ENCODE data around the gene ADAMTSL5. TPM values are rescaled to one million over a fixed set of nuclear protein-coding genes. Genes with fewer than 3 reads are reported as not detected.

ADAMTSL5 gene
- total RNA-seq, 4 donors from 2014 or later: 5.0 to 31.5 (median 25.2) TPM

GRCh38 chr19:1526066-1526778 is 13.4 kb upstream of the ADAMTSL5 start:
- H3K9me3 ChIP-seq: no peaks in the 10 kb centered on the region
- TF ChIP-seq POLR2A (IDR thresholded peaks at IDR 0.05): no peak
- TF ChIP-seq, protein P1, sequence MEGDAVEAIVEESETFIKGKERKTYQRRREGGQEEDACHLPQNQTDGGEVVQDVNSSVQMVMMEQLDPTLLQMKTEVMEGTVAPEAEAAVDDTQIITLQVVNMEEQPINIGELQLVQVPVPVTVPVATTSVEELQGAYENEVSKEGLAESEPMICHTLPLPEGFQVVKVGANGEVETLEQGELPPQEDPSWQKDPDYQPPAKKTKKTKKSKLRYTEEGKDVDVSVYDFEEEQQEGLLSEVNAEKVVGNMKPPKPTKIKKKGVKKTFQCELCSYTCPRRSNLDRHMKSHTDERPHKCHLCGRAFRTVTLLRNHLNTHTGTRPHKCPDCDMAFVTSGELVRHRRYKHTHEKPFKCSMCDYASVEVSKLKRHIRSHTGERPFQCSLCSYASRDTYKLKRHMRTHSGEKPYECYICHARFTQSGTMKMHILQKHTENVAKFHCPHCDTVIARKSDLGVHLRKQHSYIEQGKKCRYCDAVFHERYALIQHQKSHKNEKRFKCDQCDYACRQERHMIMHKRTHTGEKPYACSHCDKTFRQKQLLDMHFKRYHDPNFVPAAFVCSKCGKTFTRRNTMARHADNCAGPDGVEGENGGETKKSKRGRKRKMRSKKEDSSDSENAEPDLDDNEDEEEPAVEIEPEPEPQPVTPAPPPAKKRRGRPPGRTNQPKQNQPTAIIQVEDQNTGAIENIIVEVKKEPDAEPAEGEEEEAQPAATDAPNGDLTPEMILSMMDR (IDR thresholded peaks at IDR 0.05): no peak
- no peak for DNase-seq

GRCh38 chr19:1525343-1525742 is 12.5 kb upstream of the ADAMTSL5 start:
- no peak for DNase-seq
- Histone ChIP-seq H3K27me3 (peaks cover 0 to 28% of the 10 kb centered on the region in 2 donors), H3K27ac (no peak overlapping the region), H3K9me3 (no peaks in the 10 kb centered on the region), H3K4me1 (peaks cover 0 to 7% (median 3%) of the 10 kb centered on the region in 4 donors), H3K36me3 (no peaks in the 10 kb centered on the region), H3K4me3 (no peak overlapping the region)
- TF ChIP-seq, protein P1 (IDR thresholded peaks at IDR 0.05): no peak
- no peak for TF ChIP-seq POLR2A (IDR thresholded peaks at IDR 0.05)

More at GRCh38 chr19:1526066-1526778, 13.4 kb upstream of the ADAMTSL5 start:
- Histone ChIP-seq H3K4me3 (no peak overlapping the region), H3K27me3 (peaks cover 0 to 28% of the 10 kb centered on the region in 2 donors), H3K36me3 (no peaks in the 10 kb centered on the region), H3K4me1 (peaks cover 0 to 7% (median 3%) of the 10 kb centered on the region in 4 donors), H3K27ac (no peak overlapping the region)

- no peak for TF ChIP-seq POLR2A (IDR thresholded peaks at IDR 0.05)
- TF ChIP-seq, protein P1 (IDR thresholded peaks at IDR 0.05): no peak
- H3K4me3 ChIP-seq: no peak overlapping the region
- DNase-seq: no peak
- no peaks in the 10 kb centered on the region for H3K9me3 ChIP-seq
- no peaks in the 10 kb centered on the region for H3K36me3 ChIP-seq
- peaks cover 0 to 28% of the 10 kb centered on the region in 2 donors for H3K27me3 ChIP-seq
- no peak overlapping the region for H3K27ac ChIP-seq
- H3K4me1 ChIP-seq: peaks cover 0 to 7% (median 3%) of the 10 kb centered on the region in 4 donors
These were observed 12.1 kb upstream of the ADAMTSL5 start for GRCh38 chr19:1524972-1525325.

DNA sequence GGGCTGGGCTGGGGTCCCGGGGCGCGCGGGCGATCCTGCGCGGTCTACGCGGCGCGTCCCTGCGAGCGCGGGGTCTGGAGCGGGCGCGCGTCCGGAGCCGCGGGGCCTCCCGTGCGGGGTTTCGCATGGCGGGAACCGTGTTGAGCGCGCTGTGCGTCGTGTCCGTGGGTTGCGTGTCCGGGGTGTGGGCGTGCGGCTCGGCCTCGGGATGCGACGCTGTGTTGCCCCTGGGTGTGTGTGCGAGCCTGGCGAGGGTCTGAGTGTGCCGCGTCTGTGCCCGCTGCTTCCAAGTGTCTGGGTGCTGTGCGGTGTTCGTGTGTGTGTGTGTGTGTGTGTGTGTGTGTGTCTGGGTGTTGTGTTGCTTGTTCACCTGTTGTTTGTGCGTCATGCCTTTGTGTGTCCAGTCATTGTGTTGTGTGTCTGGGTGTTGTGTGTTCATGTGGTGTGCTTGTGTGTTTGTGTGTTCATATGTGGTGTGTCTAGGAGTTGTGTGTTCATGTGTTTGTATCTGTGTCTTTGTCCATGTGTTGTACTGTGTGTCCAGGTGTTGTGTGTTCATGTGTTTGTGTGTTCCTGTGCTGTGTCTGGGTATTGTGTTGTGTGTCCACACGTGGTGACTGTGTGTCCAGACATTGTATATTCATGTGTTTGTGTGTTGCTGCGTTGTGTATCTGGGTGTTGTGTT is 11.6 kb upstream of the ADAMTSL5 start:
- TF ChIP-seq, protein P1 (IDR thresholded peaks at IDR 0.05): no peak
- no peak for TF ChIP-seq POLR2A (IDR thresholded peaks at IDR 0.05)
- Histone ChIP-seq H3K4me3 (peak overlapping the region in 2 of 4 donors; percentile 26 to 34), H3K4me1 (peaks cover 0 to 7% (median 3%) of the 10 kb centered on the region in 4 donors), H3K27ac (no peak overlapping the region), H3K27me3 (peaks cover 0 to 28% of the 10 kb centered on the region in 2 donors), H3K36me3 (no peaks in the 10 kb centered on the region), H3K9me3 (no peaks in the 10 kb centered on the region)
- DNase-seq: no peak

GRCh38 chr19:1523412-1524286 is 10.8 kb upstream of the ADAMTSL5 start, which contains the start of gene PLK5:
Gene PLK5, plus strand, starts transcription at chr19:1524077. Its CDS starts 2,920 bp downstream, at chr19:1526997.
- H3K4me3 ChIP-seq: peak within 1 kb of the TSS in 2 of 4 donors; percentile 26 to 34
- peaks cover 0 to 28% of the 10 kb centered on the region in 2 donors for H3K27me3 ChIP-seq
- H3K36me3 ChIP-seq: no peaks in the 10 kb centered on the region
- no peak for DNase-seq
- no peak for TF ChIP-seq POLR2A (IDR thresholded peaks at IDR 0.05)
- TF ChIP-seq, protein P1 (IDR thresholded peaks at IDR 0.05): peak in 1 of 6 experiments; percentile 13
- H3K9me3 ChIP-seq: no peaks in the 10 kb centered on the region
- peaks cover 0 to 7% (median 3%) of the 10 kb centered on the region in 4 donors for H3K4me1 ChIP-seq
- H3K27ac ChIP-seq: no peak within 1 kb of the TSS
